ENCODE results near the gene SWI5.
A peak's percentile ranks its signal among the peaks of the same experiment; 100 is the strongest.

Gene SWI5

GRCh38 chr9:128254855-128255759, 21.0 kb upstream of the SWI5 start:
- in situ Hi-C loops (cut with HindIII; ENCODE audit: low pct_unique_long_range_greater_than_20kb, low sequenced_read_pairs): no loop called here
- peak; percentile 68 to 80 for DNase-seq (ENCODE audit: low read depth in 1 of 2, low spot score in 1 of 2)
- no peak for TF ChIP-seq JUND (IDR thresholded peaks at IDR 0.05; ENCODE audit: low read depth)

GRCh38 chr9:128257086-128257825, 18.8 kb upstream of the SWI5 start:
- TF ChIP-seq JUND (IDR thresholded peaks at IDR 0.05; ENCODE audit: low read depth): no peak
- no peak for DNase-seq (ENCODE audit: low read depth in 1 of 2, low spot score in 1 of 2)
- in situ Hi-C loops (cut with HindIII; ENCODE audit: low pct_unique_long_range_greater_than_20kb, low sequenced_read_pairs): no loop called here

- in situ Hi-C loops (cut with HindIII; ENCODE audit: low pct_unique_long_range_greater_than_20kb, low sequenced_read_pairs): no loop called here
- no peak for TF ChIP-seq JUND (IDR thresholded peaks at IDR 0.05; ENCODE audit: low read depth)
- no peak for DNase-seq (ENCODE audit: low read depth in 1 of 2, low spot score in 1 of 2)
These were observed 18.2 kb upstream of the SWI5 start for GRCh38 chr9:128257907-128258306.

GRCh38 chr9:128258326-128258725, 17.8 kb upstream of the SWI5 start:
- in situ Hi-C loops (cut with HindIII; ENCODE audit: low pct_unique_long_range_greater_than_20kb, low sequenced_read_pairs): no loop called here
- DNase-seq (ENCODE audit: low read depth in 1 of 2, low spot score in 1 of 2): no peak
- TF ChIP-seq JUND (IDR thresholded peaks at IDR 0.05; ENCODE audit: low read depth): no peak

- peak in 1 of 2 experiments; percentile 33 for DNase-seq (ENCODE audit: low read depth in 1 of 2, low spot score in 1 of 2)
- TF ChIP-seq JUND (IDR thresholded peaks at IDR 0.05; ENCODE audit: low read depth): no peak
- in situ Hi-C loops (cut with HindIII; ENCODE audit: low pct_unique_long_range_greater_than_20kb, low sequenced_read_pairs): no loop called here
These were observed 16.9 kb upstream of the SWI5 start for GRCh38 chr9:128259156-128259555.

GRCh38 chr9:128260340-128260739, 15.7 kb upstream of the SWI5 start:
- in situ Hi-C loops (cut with HindIII; ENCODE audit: low pct_unique_long_range_greater_than_20kb, low sequenced_read_pairs): no loop called here
- no peak for TF ChIP-seq JUND (IDR thresholded peaks at IDR 0.05; ENCODE audit: low read depth)
- DNase-seq (ENCODE audit: low read depth in 1 of 2, low spot score in 1 of 2): no peak

GRCh38 chr9:128262687-128263086, 13.4 kb upstream of the SWI5 start:
- DNase-seq (ENCODE audit: low read depth in 1 of 2, low spot score in 1 of 2): no peak
- no peak for TF ChIP-seq JUND (IDR thresholded peaks at IDR 0.05; ENCODE audit: low read depth)
- in situ Hi-C loops (cut with HindIII; ENCODE audit: low pct_unique_long_range_greater_than_20kb, low sequenced_read_pairs): no loop called here

GRCh38 chr9:128265348-128265847, 10.7 kb upstream of the SWI5 start:
- no peak for TF ChIP-seq JUND (IDR thresholded peaks at IDR 0.05; ENCODE audit: low read depth)
- in situ Hi-C loops (cut with HindIII; ENCODE audit: low pct_unique_long_range_greater_than_20kb, low sequenced_read_pairs): no loop called here
- no peak for DNase-seq (ENCODE audit: low read depth in 1 of 2, low spot score in 1 of 2)

GRCh38 chr9:128266868-128267590, 9.0 kb upstream of the SWI5 start:
- TF ChIP-seq JUND (IDR thresholded peaks at IDR 0.05; ENCODE audit: low read depth): no peak
- in situ Hi-C loops (cut with HindIII; ENCODE audit: low pct_unique_long_range_greater_than_20kb, low sequenced_read_pairs): no loop called here

GRCh38 chr9:128271112-128271511, 5.0 kb upstream of the SWI5 start:
- in situ Hi-C loops (cut with HindIII; ENCODE audit: low pct_unique_long_range_greater_than_20kb, low sequenced_read_pairs): no loop called here
- DNase-seq (ENCODE audit: low read depth in 1 of 2, low spot score in 1 of 2): peak; percentile 81 to 95
- TF ChIP-seq JUND (IDR thresholded peaks at IDR 0.05; ENCODE audit: low read depth): no peak; the same call in 1 of the 2 replicates

More at GRCh38 chr9:128266868-128267590, 9.0 kb upstream of the SWI5 start:
- DNase-seq (ENCODE audit: low read depth in 1 of 2, low spot score in 1 of 2): no peak

- peak in 1 of 2 experiments; percentile 61 for DNase-seq (ENCODE audit: low read depth in 1 of 2, low spot score in 1 of 2)
These were observed 4.6 kb upstream of the SWI5 start for GRCh38 chr9:128271512-128271911.

GRCh38 chr9:128274245-128274644, 1.8 kb upstream of the SWI5 start:
- in situ Hi-C loops (cut with HindIII; ENCODE audit: low pct_unique_long_range_greater_than_20kb, low sequenced_read_pairs): no loop called here
- no peak for DNase-seq (ENCODE audit: low read depth in 1 of 2, low spot score in 1 of 2)
- no peak for TF ChIP-seq JUND (IDR thresholded peaks at IDR 0.05; ENCODE audit: low read depth)

More at GRCh38 chr9:128271512-128271911, 4.6 kb upstream of the SWI5 start:
- TF ChIP-seq JUND (IDR thresholded peaks at IDR 0.05; ENCODE audit: low read depth): no peak
- in situ Hi-C loops (cut with HindIII; ENCODE audit: low pct_unique_long_range_greater_than_20kb, low sequenced_read_pairs): no loop called here

Data from T47D (cell line).